HEK293 (cell line): ENCODE measurements around the gene MUC2.

ENCODE experiments used
- CTCF ChIA-PET: fragments of 350-600 bp; formaldehyde crosslinking; extraction: SDS; loops from one replicate; lab custom pipeline; 2021; ENCODE audit warnings: antibody characterized with exemption; lab: Yijun Ruan, JAX
- POLR2A ChIA-PET: fragments of 300-600 bp; formaldehyde crosslinking; extraction: SDS; loops from one replicate; lab custom pipeline; 2020; ENCODE audit warnings: antibody characterized with exemption, inconsistent platforms; lab: Yijun Ruan, JAX
- H3K27ac ChIP-seq: fragments of 200-500 bp; sonication (Bioruptor generic); 2 replicates; pipeline ENCODE4 v1.5.1; 2014; ENCODE audit warnings: low read depth, low read length, control low read depth, inconsistent platforms; ENCODE audit errors: extremely low read depth
- H3K36me3 ChIP-seq, 2 experiments: fragments of 200-500 bp in 1 of 2; sonication (Bioruptor generic) in 1 of 2; 1 replicate in 1 of 2; 2 replicates in 1 of 2; pipeline ENCODE4 v1.5.1; 2014 to 2017; ENCODE audit warnings: inconsistent platforms in 2 of 2, low read length in 2 of 2; ENCODE audit not compliant: control insufficient read depth in 2 of 2, insufficient read depth in 1 of 2
- H3K4me1 ChIP-seq: fragments of 200-500 bp; sonication (Bioruptor generic); 2 replicates; pipeline ENCODE4 v1.5.1; 2014; ENCODE audit warnings: mild to moderate bottlenecking, low read length, inconsistent platforms; ENCODE audit not compliant: control insufficient read depth, insufficient read depth
- H3K4me3 ChIP-seq: 2 replicates; pipeline ENCODE4 v1.5.1; 2011; ENCODE audit warnings: low read depth, mild to moderate bottlenecking, control low read depth, low read length, moderate library complexity
- H3K9me3 ChIP-seq: fragments of 200-500 bp; sonication (Bioruptor generic); 2 replicates; pipeline ENCODE4 v1.5.1; 2014; ENCODE audit warnings: low read depth, low read length, inconsistent platforms; ENCODE audit not compliant: control insufficient read depth, insufficient read depth
- EGR2 ChIP-seq: fragments of 450-650 bp; formaldehyde crosslinking; IDR thresholded peaks from 2 replicates; pipeline ENCODE4 v1.5.1; 2016; ENCODE audit warnings: low read depth, missing biosample characterization, missing genetic modification characterization
- GLIS2 ChIP-seq: fragments of 450-650 bp; formaldehyde crosslinking; IDR thresholded peaks from 2 replicates; pipeline ENCODE4 v1.5.1; 2016; ENCODE audit warnings: missing biosample characterization, missing genetic modification characterization
- KLF1 ChIP-seq: fragments of 450-650 bp; formaldehyde crosslinking; IDR thresholded peaks from 2 replicates; pipeline ENCODE4 v1.5.1; 2016; ENCODE audit warnings: missing biosample characterization, missing genetic modification characterization
- PRDM1 ChIP-seq: fragments of 450-650 bp; formaldehyde crosslinking; IDR thresholded peaks from 2 replicates; pipeline ENCODE4; 2016; ENCODE audit warnings: missing biosample characterization, missing genetic modification characterization
- REPIN1 ChIP-seq: fragments of 450-650 bp; formaldehyde crosslinking; IDR thresholded peaks from 2 replicates; pipeline ENCODE4 v1.5.1; 2017; ENCODE audit warnings: missing biosample characterization, missing genetic modification characterization, low read depth
- ZNF146 ChIP-seq: fragments of 450-650 bp; formaldehyde crosslinking; IDR thresholded peaks from 2 replicates; pipeline ENCODE4 v1.5.1; 2016; ENCODE audit warnings: missing biosample characterization, missing genetic modification characterization
- ZNF239 ChIP-seq: fragments of 450-650 bp; formaldehyde crosslinking; IDR thresholded peaks from 2 replicates; pipeline ENCODE4 v1.5.1; 2016; ENCODE audit warnings: missing biosample characterization, missing genetic modification characterization
- ZNF426 ChIP-seq: fragments of 450-650 bp; formaldehyde crosslinking; IDR thresholded peaks from 2 replicates; pipeline ENCODE4 v1.5.1; 2017; ENCODE audit warnings: missing biosample characterization, missing genetic modification characterization, mild to moderate bottlenecking, inconsistent platforms, moderate library complexity
- ZNF707 ChIP-seq: fragments of 450-650 bp; formaldehyde crosslinking; IDR thresholded peaks from 2 replicates; pipeline ENCODE4 v1.5.1; 2016; ENCODE audit warnings: missing biosample characterization, missing genetic modification characterization
- ZNF777 ChIP-seq: fragments of 450-650 bp; formaldehyde crosslinking; IDR thresholded peaks from 2 replicates; pipeline ENCODE4 v1.5.1; 2017; ENCODE audit warnings: missing biosample characterization, missing genetic modification characterization, borderline replicate concordance
- ZNF830 ChIP-seq: fragments of 450-650 bp; IDR thresholded peaks from 2 replicates; pipeline ENCODE4 v1.5.0; 2018; ENCODE audit warnings: missing biosample characterization, missing genetic modification characterization, low read depth, mild to moderate bottlenecking, moderate library complexity
- ZSCAN30 ChIP-seq: fragments of 450-650 bp; IDR thresholded peaks from 2 replicates; pipeline ENCODE4 v1.5.1; 2018; ENCODE audit warnings: missing biosample characterization, mild to moderate bottlenecking, missing genetic modification characterization, moderate library complexity
- TF ChIP-seq, protein P1 (sequence below): fragments of 450-650 bp; formaldehyde crosslinking; IDR thresholded peaks from 2 replicates; pipeline ENCODE4 v1.5.1; 2016; ENCODE audit warnings: missing biosample characterization, missing genetic modification characterization
- TF ChIP-seq, protein P2 (sequence below): fragments of 450-650 bp; formaldehyde crosslinking; IDR thresholded peaks from 2 replicates; pipeline ENCODE4 v1.5.1; 2016; ENCODE audit warnings: missing biosample characterization, missing genetic modification characterization

MUC2 gene

DNA sequence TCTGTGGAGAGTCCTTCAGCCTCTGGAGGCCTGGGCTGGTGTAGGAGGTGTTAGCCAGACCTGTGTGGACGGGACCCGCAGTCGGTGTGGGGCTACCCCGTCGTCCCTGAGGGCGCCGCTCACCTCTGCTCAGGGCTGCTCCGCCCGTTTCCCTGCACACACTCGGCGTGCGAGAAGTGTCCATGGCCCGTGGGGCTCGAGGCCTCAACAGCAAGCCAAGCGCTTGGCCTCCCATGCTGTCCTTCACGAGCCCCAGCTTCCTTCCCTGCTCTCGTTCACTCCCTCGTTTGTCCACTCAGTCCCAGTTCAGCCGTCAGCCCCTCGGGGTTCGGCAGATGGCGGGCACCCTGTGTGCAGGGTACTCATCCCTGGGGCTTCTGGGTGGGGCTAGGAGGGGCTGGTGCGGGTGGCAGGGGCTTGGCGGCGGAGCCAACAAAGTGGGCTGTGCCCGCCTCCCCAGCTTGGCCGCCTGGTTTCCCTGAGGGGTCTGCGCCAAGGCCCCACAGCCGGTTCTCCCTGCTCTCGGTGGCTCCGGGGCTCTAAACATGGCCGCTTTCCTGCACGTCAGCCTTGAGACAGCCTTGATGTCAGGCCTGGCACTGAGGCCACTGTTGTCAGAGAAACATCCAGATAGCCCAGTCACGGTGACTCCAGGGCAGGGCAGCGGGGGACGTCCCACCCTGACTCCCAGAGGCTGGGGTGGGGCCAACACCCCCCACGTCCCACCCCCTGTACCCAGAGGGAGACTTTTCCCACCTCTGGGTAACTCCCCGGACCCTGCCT lies 41.5 kb upstream of the MUC2 start (continued):
- TF ChIP-seq ZNF830 (tag by site-specific recombination) (no peak), ZNF239 (tag by site-specific recombination) (no peak), REPIN1 (tag by site-specific recombination) (no peak)
- TF ChIP-seq, protein P1, sequence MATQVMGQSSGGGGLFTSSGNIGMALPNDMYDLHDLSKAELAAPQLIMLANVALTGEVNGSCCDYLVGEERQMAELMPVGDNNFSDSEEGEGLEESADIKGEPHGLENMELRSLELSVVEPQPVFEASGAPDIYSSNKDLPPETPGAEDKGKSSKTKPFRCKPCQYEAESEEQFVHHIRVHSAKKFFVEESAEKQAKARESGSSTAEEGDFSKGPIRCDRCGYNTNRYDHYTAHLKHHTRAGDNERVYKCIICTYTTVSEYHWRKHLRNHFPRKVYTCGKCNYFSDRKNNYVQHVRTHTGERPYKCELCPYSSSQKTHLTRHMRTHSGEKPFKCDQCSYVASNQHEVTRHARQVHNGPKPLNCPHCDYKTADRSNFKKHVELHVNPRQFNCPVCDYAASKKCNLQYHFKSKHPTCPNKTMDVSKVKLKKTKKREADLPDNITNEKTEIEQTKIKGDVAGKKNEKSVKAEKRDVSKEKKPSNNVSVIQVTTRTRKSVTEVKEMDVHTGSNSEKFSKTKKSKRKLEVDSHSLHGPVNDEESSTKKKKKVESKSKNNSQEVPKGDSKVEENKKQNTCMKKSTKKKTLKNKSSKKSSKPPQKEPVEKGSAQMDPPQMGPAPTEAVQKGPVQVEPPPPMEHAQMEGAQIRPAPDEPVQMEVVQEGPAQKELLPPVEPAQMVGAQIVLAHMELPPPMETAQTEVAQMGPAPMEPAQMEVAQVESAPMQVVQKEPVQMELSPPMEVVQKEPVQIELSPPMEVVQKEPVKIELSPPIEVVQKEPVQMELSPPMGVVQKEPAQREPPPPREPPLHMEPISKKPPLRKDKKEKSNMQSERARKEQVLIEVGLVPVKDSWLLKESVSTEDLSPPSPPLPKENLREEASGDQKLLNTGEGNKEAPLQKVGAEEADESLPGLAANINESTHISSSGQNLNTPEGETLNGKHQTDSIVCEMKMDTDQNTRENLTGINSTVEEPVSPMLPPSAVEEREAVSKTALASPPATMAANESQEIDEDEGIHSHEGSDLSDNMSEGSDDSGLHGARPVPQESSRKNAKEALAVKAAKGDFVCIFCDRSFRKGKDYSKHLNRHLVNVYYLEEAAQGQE (tag by site-specific recombination): no peak
- TF ChIP-seq, all 188 proteins: peak for 0

DNA sequence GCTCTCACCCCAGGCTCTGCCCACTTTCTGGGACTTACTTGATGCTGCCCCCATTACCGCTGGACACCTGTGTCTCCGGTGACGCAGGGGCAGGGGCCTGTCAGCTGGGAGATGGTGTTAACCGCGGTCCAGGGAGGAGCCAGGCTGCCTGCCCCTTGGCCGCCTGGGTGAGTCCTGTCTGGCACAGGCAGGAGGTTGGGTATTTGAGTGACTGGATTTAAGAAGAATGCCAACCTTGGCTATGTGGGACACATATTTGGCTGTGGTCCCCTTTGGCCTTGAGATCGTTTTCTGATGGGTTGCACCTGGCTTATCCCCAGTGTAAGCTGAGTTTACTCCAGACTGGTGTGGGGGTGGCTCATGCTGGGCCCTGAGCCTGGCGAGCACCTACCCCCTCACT lies 40.7 kb upstream of the MUC2 start:
- POLR2A ChIA-PET: no interaction called here
- TF ChIP-seq ZNF777 (tag by site-specific recombination) (no peak), ZNF707 (tag by site-specific recombination) (no peak), ZNF146 (tag by site-specific recombination) (no peak), ZSCAN30 (tag by site-specific recombination) (no peak), KLF1 (no peak)
- TF ChIP-seq, protein P2, sequence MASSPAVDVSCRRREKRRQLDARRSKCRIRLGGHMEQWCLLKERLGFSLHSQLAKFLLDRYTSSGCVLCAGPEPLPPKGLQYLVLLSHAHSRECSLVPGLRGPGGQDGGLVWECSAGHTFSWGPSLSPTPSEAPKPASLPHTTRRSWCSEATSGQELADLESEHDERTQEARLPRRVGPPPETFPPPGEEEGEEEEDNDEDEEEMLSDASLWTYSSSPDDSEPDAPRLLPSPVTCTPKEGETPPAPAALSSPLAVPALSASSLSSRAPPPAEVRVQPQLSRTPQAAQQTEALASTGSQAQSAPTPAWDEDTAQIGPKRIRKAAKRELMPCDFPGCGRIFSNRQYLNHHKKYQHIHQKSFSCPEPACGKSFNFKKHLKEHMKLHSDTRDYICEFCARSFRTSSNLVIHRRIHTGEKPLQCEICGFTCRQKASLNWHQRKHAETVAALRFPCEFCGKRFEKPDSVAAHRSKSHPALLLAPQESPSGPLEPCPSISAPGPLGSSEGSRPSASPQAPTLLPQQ (tag by site-specific recombination): no peak
- TF ChIP-seq, all 188 proteins: peak for 0
- Histone ChIP-seq H3K27ac (no peak overlapping the region), H3K36me3 (no peaks in the 10 kb centered on the region), H3K4me3 (no peak overlapping the region), H3K9me3 (no peaks in the 10 kb centered on the region), H3K4me1 (no peaks in the 10 kb centered on the region)
- CTCF ChIA-PET: no interaction called here

DNA sequence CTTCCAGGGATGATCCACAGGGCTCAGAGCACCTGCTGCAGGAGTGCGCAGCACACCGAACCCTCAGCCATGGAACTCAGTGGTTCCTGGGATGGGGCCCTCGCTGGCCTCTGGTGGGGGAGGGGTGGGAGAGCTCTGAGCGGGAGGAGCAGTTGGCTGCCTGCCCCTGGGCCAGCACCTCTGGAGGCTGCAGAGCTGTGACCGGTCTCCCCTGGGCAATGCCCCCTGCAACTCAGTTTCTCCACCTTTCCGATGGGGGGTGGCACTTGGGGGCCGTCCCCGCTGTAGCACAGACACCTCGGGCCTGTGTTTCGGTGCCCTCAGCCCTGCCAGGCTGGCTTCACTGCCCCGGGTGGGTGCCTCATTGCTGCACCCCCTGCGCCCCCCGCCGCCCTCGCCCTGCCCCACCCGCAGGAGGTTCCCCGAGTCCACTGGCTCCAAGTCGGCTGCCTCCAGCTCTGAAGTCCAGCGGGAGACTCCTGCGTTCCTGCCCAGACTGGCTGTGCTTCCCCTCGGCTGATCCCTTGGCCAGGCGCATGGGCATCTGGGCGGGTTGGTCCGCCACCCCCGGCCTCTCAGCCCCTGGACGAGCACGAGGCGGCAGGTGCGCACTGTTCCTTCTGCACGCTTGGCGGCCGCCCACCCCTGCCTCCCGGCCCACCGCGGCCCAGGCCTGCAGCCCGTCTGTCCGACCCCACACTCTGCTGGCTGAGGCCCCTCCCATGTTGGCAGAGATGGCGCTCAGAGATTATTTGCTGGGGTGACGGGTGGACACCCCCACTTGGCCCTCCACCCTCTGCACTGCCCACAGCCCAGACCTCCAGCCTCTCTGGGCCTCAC lies 40.0 kb upstream of the MUC2 start:
- CTCF ChIA-PET: no interaction called here
- POLR2A ChIA-PET: no interaction called here

DNA sequence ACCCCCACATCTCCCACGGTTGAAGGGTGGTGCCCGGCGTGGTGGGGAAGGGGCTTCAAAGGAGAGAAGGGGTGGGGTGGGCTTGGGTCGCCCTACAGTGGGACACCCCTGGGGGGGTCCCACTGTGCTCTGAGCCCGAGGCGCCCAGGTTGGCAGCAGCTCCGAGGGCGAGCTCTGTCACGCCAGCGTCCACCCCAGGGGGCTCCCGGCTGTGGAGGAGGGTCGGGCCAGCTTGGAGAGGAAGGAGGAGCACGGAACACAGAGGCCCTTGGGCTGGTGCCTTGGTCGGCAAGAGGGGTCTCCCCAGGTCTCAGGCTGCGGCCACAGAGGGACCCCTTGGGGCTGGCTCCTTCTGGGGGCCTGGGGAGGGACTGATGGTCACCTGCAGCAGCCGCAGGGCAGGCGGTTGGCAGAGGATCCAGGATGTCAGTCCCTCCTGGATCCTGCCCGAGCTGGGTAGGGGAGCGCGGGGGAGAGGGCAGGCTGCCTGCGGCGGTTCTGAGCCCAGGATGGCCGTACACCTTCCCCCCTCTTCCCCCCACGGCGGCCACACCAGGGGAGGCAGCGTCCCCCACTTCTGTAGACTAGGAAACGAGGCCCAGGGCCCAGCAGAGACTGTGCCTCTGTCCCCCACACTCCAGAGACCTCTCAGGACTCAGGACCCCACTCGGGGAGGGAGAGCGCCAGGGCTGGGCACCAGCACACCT lies 38.9 kb upstream of the MUC2 start:
- ChIA-PET POLR2A (no interaction called here), CTCF (no interaction called here)
- Histone ChIP-seq H3K9me3 (no peaks in the 10 kb centered on the region), H3K27ac (no peak overlapping the region), H3K4me1 (no peaks in the 10 kb centered on the region), H3K4me3 (no peak overlapping the region)
- TF ChIP-seq EGR2 (tag by site-specific recombination): no peak
- TF ChIP-seq, all 188 proteins: peak for 0
- H3K36me3 ChIP-seq: no peaks in the 10 kb centered on the region

More for the DNA sequence above, 40.0 kb upstream of the MUC2 start:
- Histone ChIP-seq H3K4me1 (no peaks in the 10 kb centered on the region), H3K27ac (no peak overlapping the region), H3K36me3 (no peaks in the 10 kb centered on the region), H3K4me3 (no peak overlapping the region), H3K9me3 (no peaks in the 10 kb centered on the region)
- no peak for TF ChIP-seq PRDM1
- TF ChIP-seq GLIS2 (tag by site-specific recombination): peak; percentile 54; the same call in 1 of the 2 replicates
- TF ChIP-seq ZNF426 (tag by site-specific recombination): no peak
